HG02885 (cell line): ENCODE results near the gene PROK1.

Experiments
- ATAC-seq: cut with Tn5 transposase; IDR thresholded peaks from one replicate; pipeline ENCODE4 v1.9.1; 2021; ENCODE audit warnings: mild to moderate bottlenecking; ENCODE audit not compliant: unreplicated experiment, poor library complexity

The PROK1 gene

DNA sequence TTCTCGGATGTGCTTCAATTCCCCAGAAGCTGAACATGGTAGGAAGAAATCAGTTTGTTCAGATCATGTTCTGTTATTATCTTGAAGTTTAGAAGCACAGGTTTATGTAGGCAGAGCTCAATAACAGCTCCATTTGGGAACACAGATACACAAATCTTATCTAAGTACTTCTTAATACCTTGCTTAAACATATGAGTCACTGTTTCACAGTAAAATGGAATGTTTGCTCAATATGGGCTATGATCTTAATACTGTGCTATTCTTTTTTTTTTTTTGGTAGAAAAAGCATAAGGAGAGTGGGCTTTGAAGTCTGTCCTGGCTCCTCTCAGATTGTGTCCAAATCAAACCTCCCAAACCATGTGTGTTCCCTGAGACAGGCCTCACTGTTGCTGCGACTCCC lies 13.4 kb downstream of the PROK1 start:
- no peak for ATAC-seq

DNA sequence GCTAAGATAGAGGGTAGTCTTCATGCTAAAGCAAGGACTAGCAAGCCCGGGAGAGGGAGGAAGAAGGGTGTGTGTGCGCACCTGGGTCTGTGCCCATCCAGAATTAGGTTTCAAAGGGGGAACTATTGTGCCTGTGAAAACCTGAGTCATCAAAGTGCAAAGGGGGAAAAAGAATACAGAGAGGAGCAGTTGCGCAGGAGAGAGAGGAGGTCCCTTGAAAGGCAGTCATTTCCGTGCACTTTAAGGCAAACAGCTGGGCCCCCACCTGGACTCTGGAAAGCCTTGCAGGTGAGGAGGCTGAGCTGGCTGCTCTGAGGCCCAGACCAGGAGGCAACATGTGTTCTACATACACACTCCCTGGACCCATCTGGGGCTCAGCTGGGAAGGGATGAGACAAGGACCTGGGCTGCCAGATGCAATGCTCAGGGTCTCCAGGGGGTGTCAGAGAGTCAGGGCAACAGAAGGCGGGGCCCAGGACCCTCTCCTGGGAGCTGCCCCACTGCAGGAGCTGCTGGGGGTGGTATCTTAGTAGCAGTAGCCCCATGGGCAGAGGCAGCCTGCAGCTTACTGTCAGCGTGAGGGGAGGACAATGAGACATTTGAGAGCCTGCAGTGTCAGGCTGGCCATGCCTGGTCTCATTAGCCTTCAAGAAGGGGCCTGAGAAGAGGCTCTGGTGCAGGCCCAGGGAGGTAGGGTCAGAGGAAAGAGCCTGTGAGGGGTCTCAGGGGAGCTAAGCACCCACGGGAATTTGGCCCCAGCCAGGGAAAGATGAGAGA lies 14.3 kb downstream of the PROK1 start:
- no peak for ATAC-seq

DNA sequence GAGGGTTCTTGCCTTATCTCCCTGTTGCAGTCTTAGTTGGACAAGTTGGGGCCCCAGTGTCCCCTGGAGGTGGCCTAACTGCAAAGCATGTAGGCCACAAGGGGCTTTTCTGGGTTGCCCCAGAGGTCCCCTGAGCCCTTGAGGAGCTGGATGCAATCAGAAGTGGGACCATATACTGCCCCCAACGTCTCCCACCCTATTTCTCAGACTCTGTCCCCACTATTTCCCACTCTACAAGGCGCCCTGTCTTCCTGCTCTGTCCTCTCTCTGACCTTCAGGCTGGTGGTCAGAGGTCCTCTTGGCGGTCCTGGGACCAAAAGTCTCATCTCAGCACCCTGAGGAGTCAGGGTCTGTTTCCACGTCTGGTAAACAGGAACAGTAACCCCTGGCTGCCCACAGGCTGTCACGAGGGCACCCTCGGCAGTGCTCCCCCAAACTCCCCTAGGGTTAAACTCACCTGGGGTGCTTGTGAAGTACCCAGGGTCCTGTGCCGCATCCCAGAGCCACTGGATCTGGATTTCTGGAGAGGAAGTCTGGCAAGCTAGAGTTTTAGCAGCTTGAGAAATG lies 14.9 kb downstream of the PROK1 start:
- no peak for ATAC-seq

DNA sequence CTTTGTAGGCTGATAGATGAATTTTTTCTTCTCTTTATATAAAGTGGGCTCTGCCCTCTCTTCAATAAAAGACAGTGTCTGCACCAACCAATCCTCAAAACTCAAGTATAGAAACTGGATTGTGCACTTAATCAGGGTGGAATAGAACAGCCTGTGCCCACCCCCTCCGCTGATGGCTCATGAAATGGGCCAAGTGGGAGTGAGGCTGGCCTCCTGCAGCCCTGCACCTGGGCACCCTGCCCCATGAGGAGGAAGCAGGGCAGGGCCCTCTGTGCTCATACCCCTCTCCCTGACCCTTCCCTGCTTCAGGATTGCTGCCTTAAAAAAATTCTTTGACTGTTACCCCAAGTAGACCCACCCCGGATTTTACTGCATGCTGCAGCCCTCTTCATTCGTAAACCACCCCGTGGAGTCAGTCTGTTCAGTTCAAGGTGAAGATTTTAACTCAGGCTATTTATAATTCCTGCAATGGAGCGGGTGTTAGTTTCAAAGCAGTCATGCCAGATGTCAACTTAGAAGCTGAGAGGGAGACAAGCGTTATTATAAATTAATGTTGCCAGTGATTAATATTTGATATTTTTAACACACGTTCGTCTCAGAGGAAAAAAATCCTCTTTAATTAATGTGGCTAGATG lies 15.8 kb downstream of the PROK1 start:
- ATAC-seq, result no peak

DNA sequence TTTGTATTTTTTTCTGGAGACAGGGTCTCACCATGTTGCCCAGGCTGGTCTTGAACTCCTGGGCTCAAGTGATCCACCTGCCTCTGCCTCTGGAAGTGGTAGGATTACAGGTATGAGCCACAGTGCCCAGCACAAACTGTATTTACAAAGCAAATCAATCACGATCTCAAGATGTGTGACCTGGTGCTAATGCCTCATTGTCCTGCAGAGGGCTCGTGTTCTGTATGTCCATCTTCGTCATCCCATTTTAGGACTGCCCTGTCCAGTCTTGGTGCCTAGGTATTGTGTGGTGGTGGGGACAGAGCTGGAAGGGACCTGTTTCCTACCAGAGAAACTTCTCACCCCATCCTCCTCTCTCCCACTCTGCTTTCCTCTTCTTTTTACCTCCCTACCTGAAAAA lies 20.2 kb downstream of the PROK1 start:
- no peak for ATAC-seq

DNA sequence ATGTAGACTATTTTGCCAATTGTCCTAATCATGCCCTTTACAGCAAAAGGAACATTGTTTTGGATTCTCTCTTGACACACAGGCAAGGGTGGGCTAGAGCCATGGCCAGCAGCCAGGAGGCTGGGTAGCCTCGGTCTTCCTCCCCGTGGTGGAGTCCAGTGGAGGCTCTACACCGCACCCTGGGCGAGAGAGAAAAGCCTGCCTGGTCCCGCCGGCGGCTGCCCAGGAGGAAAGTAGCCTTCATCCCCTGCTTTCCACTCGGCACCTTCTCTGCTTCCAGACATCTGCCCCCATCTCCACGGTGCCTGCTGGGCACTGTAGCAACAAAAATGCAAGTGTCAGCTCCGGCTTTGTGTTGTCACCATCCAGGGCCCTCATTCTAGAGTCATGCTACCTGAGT lies 21.6 kb downstream of the PROK1 start:
- ATAC-seq, result no peak

DNA sequence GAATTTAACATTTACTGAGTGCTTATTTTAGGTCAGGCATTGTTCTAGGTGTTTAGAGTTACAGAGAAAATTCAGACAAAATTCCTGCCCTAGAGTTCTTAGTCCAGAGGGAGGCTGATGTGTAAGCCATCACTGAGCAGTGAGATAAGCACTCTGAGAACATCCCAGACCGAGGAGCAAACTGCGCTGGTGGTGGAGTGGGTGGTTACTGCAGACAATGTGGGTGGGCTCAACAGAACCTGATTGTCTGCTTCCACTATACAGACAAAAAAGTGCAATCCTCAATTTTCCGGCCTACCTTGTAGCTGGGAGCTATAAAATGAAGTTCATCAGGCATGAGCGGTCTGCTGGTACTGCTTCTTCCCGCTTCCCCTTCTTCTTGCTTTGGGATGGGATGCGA lies 23.5 kb downstream of the PROK1 start:
- no peak for ATAC-seq

DNA sequence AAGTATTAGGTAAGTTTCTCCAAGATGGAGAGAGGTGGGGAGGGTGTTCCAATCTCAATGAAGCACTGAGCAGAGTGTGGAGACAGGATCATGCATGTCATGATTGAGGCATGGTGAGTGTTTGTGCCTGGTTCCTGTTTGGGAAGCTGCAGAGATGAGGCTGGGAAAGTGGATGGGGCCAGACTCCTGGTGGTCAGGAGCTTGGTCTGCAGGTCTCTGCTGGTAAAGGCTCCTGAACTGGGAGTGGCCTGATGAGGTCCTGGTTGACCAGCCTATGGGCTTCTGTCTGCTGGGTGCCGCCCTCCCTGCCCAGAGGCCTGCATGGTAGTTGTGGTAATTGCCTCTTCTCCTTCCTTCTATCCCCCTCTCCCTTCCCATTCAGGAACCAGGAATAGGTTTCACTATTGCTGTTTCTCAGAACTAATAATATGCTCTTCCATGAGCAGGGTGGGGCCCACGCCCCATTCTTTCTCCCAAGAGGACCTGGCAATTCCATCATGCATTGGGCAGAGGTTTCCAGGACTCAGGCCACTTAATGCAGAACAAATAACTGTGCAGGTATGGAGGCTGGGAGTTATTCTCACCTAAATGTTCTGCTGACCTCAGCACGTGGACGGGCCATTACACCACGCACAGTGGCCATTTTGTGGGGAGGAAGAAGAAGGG lies 24.5 kb downstream of the PROK1 start:
- ATAC-seq, result no peak

DNA sequence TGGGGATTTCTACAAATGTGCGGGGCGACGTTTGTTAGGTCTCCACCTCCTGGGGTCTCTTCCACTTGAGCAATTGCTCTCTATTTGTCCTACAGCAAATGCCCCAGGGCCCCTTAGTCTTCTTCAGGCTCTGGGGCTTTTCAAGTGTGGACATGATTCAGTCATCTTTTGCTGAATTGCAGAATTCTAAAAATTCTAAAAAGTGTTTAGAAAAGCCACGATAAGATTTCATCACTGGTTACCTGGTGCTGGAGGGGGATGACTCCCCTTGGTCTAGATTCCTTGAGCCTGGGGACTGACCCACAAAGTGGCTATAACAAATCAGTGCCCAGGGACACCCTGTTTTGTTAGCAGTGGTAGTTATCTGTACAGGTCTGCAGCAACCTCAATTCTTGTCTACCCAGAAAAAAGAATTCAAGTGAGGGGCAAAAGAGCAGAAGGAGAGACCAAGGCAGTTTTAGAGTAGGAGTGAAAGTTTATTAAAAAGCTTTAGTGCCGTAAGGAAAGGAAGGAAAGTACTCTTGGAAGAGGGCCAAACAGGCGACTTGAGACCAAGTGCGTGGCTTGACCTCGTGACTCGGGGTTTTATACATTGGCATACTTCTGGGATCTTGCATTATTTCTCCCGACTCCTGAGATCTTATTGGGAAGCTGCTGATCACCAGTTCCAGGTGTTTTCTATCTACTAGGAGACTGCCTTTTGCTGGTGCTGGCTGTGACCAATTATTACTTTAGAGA lies 25.2 kb downstream of the PROK1 start:
- no peak for ATAC-seq

DNA sequence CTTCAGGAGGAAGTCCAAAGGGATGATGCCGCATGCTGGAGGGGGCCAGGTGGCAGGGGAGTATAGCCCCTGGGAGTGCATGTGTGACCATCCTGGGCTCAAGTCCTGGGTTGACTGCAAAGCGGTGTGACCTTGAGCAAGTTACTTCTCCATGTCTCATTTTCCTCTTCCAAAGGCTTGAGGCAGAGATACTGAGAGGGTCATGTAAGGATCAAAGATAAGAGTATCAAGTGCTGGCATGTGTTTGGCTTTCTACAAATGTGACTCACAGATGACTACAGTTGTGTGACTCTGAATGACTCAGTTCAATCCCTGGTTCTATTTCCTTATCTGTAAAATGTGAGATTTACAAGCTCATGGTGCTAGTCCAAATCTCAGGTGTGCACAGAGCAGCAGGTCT lies 26.1 kb downstream of the PROK1 start:
- no peak for ATAC-seq

DNA sequence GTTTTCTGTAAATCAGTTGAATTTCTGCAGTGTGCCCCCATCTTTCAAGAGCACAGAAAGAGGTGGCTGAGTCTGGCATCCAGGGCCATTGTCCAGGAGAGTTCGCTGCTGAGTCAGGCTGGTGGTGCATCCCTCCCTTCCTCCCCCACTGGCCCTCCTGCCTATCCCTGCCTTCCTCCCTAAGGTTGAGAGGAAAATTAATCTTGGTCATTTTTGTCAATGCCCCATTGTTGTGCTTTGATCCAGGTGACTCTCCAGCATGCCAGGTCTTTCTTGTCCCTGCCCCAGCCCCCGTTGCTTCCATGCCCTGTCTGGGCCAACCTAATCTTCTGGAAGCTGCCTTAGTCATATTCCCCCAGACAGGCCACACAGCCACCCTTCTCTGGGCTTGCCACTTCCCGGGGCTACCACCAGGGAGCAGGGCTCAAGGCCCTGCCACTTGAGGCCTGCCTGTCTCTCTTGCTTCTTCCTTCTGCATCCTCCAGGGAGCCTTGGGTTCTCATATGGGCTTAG lies 26.6 kb downstream of the PROK1 start:
- no peak for ATAC-seq

DNA sequence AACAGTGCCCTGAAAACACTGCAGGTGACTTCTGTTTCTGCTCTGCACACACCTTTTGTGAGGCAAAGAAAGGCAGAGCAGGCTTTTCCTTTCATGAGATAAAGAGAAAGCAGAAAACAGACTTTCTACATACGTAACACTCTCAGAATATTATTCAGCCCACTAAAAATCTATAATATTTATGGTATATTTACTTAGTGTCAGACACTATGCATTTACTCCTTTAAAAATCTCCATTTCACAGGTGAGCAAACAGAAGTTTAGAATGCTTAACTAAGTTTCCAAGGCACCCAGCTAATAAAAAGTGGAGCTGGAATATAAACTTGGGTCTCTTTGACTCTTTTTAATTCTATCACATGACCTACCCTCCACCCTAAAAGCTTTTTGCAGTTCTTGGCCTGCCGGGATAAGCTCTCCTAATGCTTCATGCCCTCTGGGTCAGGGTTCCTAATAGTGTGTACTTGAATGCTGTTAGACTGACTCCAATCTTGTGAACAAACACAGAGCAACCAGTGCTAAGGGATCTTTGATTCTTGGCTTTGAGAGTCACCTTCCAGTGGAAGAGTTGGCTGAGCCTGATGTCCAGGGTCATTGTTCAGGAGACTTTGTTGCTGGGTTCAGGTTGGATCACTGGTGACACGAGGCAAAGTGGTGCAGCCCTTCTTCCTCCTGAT lies 27.2 kb downstream of the PROK1 start:
- ATAC-seq, result no peak

DNA sequence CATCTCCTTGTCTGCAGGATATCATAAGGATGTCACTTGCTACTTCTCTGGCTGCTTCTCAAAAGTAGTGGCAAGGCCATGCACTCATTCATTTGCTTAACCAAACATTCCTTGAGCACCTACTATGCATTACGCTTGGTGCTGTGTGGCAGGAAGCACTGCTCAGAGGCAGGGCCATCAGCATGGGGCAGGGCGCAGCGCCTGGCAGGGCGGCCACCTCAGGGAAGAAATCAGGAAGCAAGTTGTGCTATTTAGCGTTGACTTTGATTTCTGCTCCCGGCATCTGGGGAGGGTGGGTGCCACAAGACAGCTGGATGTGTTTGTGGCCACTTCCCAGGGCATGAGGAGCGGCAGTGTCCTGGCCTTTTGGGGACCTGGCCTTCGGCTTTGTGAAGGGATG lies 27.9 kb downstream of the PROK1 start:
- ATAC-seq, result no peak

DNA sequence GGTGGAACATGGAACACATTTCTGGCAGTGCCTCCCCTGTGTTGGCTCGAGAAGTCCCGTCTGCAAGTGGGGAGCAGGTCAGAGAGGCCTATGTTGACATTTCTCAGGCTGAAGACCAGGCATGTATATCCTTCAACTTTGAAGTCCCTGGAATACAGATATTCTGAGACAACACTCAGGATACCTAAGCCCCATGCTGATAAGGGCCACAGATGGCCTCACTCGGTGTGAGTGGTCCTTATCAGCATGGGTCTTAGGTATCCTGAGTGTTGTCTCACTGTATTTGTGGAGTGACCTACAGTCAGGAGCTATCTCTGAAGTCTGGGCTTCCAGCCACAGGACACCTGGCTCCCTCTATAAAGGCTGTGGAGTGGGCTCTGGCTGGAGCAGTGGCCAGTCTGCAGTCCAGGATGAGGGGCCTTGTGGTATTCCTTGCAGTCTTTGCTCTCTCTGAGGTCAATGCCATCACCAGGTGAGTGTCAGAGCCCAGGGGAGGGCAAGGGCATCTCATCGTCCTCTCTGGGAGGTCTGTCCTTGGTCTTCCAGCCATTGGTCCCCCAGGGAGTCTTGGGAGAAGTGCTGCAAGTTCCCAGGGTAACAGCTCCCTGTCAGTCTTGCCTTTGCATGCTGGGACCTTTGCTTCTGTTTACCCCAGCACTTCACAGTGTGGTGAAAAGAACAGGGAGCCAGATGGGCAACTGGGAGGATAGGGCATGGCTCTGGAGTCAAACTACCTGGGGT lies 29.6 kb downstream of the PROK1 start:
- ATAC-seq, result no peak

DNA sequence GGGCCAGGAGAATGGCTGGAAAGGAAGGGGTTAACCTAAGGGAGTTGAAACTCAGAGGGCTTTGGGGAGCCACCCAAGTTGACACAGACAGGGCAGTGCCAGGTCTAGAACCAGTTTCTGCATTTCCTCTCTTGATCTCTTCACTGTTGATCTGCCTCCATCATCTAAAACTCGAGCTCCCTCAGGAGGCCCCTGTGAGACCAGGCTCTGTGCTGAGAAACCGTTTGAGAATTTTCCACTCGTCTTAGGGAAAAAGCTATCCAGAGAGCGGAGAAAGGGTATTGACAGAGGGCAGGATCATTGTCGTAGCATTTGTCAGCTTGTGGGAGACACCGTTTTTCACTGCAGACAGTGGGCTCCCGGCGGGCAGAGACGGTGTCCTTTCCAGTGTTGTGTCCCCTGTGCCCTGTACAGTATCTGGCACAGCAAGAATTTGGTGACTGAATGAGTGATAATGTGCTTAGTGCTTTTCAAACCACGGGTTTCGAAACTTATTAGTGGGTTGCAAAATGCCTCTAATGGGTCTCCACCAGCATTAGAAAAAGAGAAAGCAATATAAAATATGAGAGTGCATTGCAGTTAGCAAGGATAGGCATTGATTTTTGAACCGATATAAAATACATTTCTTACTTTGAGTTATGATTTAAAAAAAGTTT lies 31.1 kb downstream of the PROK1 start:
- ATAC-seq, result no peak

DNA sequence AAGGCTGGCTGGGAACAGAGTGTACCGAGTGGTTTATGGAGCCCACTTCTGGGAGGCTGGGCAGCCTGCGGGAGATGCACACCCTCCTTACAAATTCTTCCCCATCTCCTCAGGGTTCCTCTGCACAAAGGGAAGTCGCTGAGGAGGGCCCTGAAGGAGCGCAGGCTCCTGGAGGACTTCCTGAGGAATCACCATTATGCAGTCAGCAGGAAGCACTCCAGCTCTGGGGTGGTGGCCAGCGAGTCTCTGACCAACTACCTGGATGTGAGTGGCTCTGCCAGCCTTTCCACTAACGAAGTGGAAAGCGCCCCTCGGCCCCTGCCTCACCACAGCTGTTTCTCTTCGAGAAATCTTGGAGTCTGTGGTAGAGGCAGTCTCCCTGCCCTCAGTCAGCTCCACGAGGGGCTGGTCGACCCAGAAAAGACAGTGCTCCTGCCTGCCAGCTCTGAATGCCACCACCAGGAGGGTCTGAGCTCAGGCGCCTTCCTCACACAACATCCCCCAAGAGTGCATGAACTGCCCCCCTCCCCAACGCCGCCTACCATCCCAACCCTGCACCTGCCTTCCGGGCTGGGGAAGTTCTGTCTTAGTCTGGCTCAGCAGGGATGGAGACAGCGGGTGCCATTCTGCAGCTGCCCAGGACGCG lies 31.8 kb downstream of the PROK1 start:
- ATAC-seq, result no peak

DNA sequence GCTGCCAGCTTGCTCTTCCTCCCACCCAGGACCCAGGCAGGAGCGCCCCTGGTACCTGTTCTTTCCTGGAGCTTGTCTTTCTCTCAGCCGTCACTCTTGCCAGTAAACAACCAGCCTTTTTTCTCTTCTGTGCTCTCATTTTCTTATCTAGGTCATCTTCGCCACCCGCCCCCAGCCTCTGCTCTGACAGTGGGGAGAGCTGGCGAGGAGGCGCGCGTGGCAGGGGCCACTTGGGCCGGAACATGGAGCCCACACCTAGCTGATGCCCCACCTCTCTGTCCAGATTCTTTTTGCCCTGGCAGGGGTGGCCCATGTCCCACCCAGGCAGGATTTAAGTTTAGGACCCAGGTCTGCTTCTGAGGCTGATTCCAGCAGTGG lies 32.3 kb downstream of the PROK1 start:
- ATAC-seq, result no peak

DNA sequence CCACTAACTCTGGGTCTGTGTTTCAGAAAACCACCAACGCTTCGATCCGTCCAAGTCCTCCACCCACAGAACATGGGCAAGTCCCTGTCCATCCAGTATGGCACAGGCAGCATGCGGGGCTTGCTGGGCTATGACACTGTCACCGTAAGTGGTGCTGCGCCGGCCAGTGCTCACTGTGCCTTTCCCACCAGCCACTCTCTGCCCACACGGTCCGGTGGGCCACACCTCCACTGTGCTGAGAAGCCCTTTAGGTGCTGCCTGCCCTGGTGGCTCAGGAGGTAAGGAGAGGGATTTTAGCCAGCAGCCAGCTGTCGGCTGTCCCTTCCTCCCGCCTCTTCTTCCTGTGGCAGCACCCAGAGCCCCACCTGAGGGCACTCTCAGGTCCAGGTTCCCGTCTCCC lies 33.9 kb downstream of the PROK1 start:
- no peak for ATAC-seq
